ENCODE data around the gene ENDOV.

ENDOV gene

GRCh38 chr17:80474231-80474960, 59.4 kb downstream of the ENDOV start:
- no peak overlapping the region for H3K4me3 ChIP-seq (ENCODE audit: low read depth, low read length)
- no peak for TF ChIP-seq CTCF (IDR thresholded peaks at IDR 0.05; ENCODE audit: borderline replicate concordance, insufficient read depth, low read depth, low read length)

GRCh38 chr17:80474961-80475909, 60.3 kb downstream of the ENDOV start:
- TF ChIP-seq CTCF (IDR thresholded peaks at IDR 0.05; ENCODE audit: borderline replicate concordance, insufficient read depth, low read depth, low read length) = no peak
- H3K4me3 ChIP-seq (ENCODE audit: low read depth, low read length) = no peak overlapping the region

DNA sequence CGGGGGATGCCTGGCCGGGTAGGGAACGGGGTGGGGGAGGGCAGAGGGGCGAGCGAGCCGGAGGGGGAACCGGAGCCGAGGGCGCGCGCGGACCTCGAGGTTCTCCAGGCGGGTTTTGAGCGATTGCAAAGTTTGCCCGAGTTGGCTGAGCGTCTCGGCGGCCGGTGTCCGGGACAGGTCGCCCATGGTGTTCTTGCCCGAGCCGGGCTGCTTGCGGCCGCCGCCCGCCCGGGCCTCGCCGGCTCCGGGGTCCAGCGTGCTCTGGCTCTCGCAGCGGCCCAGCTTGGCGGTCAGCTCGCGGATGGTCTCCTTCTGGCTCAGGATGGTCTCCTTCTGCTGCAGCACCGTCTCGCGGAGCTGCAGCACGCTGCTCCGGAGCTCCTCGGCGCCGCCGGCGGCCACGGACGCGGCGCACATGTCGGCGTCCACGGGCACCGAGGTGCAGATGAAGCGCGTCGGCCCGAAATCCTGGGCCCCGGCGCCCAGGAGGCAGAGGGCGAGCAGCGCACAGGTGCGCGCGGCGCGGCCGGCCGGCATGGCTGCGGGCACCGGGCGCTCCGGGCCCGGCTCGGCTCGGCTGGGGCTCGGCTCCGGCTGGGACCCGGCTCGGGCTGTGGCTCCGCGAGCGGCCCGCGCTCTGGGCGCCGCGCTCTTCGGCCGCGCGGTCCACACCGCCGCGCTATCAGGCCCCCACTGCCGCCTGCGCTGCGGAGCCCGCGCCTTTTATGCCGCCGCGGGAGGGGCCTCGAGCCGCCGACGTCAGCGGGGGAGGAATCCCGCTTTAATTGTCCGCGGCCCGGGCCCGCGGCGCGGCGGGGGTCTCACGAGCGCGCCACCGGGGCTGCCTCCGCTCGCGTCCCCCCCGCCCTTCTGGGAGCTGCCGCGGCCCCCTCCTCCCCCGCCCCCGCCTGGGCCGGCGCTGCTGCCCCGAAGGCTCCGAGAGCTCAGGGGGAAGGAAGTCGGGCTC, 61.2 kb downstream of the ENDOV start, which contains the start of gene NPTX1:
TSS of gene NPTX1 (minus strand) at position 698 of the 967 bp plus-strand sequence. CDS start at position 537, 161 bp downstream.
- no peak for TF ChIP-seq CTCF (IDR thresholded peaks at IDR 0.05; ENCODE audit: borderline replicate concordance, insufficient read depth, low read depth, low read length)
- no peak within 1 kb of the TSS for H3K4me3 ChIP-seq (ENCODE audit: low read depth, low read length)

DNA sequence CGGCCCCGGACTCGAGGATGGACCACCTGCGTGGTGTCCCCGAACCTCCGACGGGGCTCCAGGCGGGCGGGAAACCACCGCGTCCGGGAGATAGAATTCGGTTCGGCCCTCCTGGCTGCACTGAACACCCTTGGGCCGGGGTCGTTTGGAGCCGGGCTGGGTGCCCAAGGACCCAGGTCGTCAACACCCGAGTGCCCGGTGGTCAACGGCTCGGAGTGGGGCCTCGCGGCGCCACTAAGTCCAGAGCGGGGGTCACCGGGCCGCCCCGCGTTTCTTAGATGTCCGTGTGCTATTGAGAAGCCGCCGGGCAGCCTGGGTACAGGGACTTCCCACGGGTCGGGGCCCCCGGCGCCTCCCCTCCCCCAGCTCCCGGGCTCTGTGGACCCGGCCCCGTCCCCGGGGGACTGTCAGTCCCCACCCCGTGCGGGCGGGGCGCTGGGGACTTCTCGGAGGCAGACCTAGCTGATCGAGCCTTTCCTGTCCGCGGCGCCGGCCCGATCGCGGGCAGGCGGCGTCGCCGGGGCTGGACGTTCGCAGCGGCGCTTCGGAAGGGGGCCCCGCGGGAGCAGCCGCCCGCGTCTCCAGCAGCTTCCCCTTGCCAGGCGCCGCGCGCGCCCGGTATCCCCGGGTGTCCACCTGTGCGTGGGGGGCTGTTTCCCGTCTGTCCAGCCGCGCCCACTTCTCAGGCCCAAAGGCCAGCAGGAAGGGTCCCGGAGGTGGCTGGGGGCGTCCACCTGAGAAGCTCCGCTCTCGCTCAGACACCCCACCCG, 62.1 kb downstream of the ENDOV start:
- H3K4me3 ChIP-seq (ENCODE audit: low read depth, low read length) = no peak overlapping the region
- no peak for TF ChIP-seq CTCF (IDR thresholded peaks at IDR 0.05; ENCODE audit: borderline replicate concordance, insufficient read depth, low read depth, low read length)

- peak; percentile 32; the same call in 1 of the 2 replicates for TF ChIP-seq CTCF (IDR thresholded peaks at IDR 0.05; ENCODE audit: borderline replicate concordance, insufficient read depth, low read depth, low read length)
- H3K4me3 ChIP-seq (ENCODE audit: low read depth, low read length) = no peak overlapping the region
Measured at GRCh38 chr17:80477647-80478478, 62.9 kb downstream of the ENDOV start.

Measured in GM12875 (cell line).